Caco-2 (cell line): ENCODE measurements around the gene TIMMDC1. TPM values are rescaled to one million over a fixed set of nuclear protein-coding genes. Genes with fewer than 3 reads are reported as not detected.

ENCODE experiments used
- BruUV-seq: library from RNA; stranded (reverse); fragments of 400-500 nt; replicated peaks from 2 replicates; lab custom pipeline; 2021; lab: Mats Ljungman, UMichigan
- CTCF ChIA-PET: fragments of 300-600 bp; sonication (Branson Sonifier 250); formaldehyde crosslinking; loops from one replicate; lab custom pipeline; 2022; ENCODE audit warnings: antibody characterized with exemption; lab: Charles Lee
- POLR2A ChIA-PET: fragments of 300-600 bp; sonication (Branson Sonifier 250); formaldehyde crosslinking; loops from one replicate; lab custom pipeline; 2022; ENCODE audit warnings: antibody characterized with exemption; lab: Charles Lee
- DNase-seq, 2 experiments: peaks; one replicate each; pipeline versions ENCODE4 v3.0.0 to v3.0.0-alpha.2; 2020 to 2022
- H3K27me3 ChIP-seq: replicated peaks from 2 replicates; pipeline ENCODE4 v1.6.0; 2011; ENCODE audit warnings: low read length; ENCODE audit not compliant: control insufficient read depth, insufficient read depth
- H3K36me3 ChIP-seq: 2 replicates; pipeline ENCODE4 v1.5.1; 2011; ENCODE audit warnings: low read length; ENCODE audit not compliant: control insufficient read depth, insufficient read depth
- H3K4me1 ChIP-seq: fragments of 250-450 bp; sonication (Bioruptor Pico); 2 replicates; pipeline ENCODE4 v1.5.1; 2020; ENCODE audit warnings: mild to moderate bottlenecking
- H3K4me3 ChIP-seq: 2 replicates; pipeline ENCODE4 v1.5.1; 2011; ENCODE audit warnings: low read depth, mild to moderate bottlenecking, control low read depth, low read length
- H3K9me3 ChIP-seq: fragments of 250-450 bp; sonication (Bioruptor Pico); 2 replicates; pipeline ENCODE4 v1.5.1; 2020; ENCODE audit warnings: mild to moderate bottlenecking, moderate library complexity
- H3K27ac Mint-ChIP-seq: one replicate; pipeline ENCODE4 v1.8.0; 2022; ENCODE audit warnings: mixed read lengths; ENCODE audit not compliant: unreplicated experiment
- H3K27me3 Mint-ChIP-seq: one replicate; pipeline ENCODE4 v1.8.0; 2022; ENCODE audit warnings: mixed read lengths; ENCODE audit not compliant: insufficient read depth, unreplicated experiment
- H3K36me3 Mint-ChIP-seq: one replicate; pipeline ENCODE4 v1.8.0; 2022; ENCODE audit warnings: mild to moderate bottlenecking, mixed read lengths; ENCODE audit not compliant: insufficient read depth, unreplicated experiment
- H3K4me1 Mint-ChIP-seq: one replicate; pipeline ENCODE4 v1.8.0; 2022; ENCODE audit warnings: low read depth, mixed read lengths; ENCODE audit not compliant: unreplicated experiment
- H3K4me3 Mint-ChIP-seq: one replicate; pipeline ENCODE4 v1.8.0; 2022; ENCODE audit warnings: mild to moderate bottlenecking, moderate library complexity, mixed read lengths; ENCODE audit not compliant: unreplicated experiment
- H3K9me3 Mint-ChIP-seq: one replicate; pipeline ENCODE4 v1.8.0; 2022; ENCODE audit warnings: mixed read lengths; ENCODE audit not compliant: unreplicated experiment
- intact Hi-C: fragments of 100-400 bp; cut with micrococcal nuclease; formaldehyde crosslinking; loops from one replicate; pipeline ENCODE4 v1.10.0; 2022; ENCODE audit not compliant: unreplicated experiment
- total RNA-seq: library from RNA; stranded (reverse); gene quantifications from 2 replicates; pipeline ENCODE4 v1.2.3, GENCODE V29; 2022
- TF ChIP-seq, protein P1 (sequence below), 2 experiments: fragments of 200-600 bp in 1 of 2; IDR thresholded peaks; 1 replicate in 1 of 2; 2 replicates in 1 of 2; pipeline versions ENCODE4 v1.5.1 to v1.8.0; 2011 to 2022; ENCODE audit warnings: antibody characterized with exemption in 1 of 2, control low read depth in 1 of 2, inconsistent platforms in 1 of 2, low read depth in 1 of 2, low read length in 1 of 2, mild to moderate bottlenecking in 1 of 2, moderate library complexity in 1 of 2; ENCODE audit not compliant: insufficient read depth in 1 of 2, severe bottlenecking in 1 of 2, unreplicated experiment in 1 of 2

Gene TIMMDC1
- total RNA-seq, 1 experiment from 2014 or later = 66.7 TPM

DNA sequence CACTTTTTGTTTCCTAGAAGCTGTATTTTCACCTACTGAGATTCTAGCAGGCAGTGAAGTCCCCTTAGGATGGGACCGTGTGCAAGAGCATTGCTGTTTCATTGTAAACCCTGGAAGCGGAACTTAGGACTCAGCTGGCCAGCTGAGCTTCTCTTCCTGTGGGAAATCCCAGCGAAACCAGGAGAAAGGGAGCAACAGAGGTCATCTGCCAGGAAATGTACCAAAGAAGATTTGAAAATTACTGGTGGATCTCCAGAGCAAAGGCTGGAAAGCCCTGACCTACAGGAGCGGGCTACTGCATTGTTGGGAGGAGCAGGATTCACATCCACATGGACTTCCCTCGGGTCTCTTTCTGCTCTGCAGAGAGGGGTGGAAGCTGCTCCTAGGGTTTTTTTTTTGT, 73.3 kb downstream of the TIMMDC1 start:
- Mint-ChIP-seq H3K27ac (no peak overlapping the region), H3K9me3 (no peaks in the 10 kb centered on the region), H3K27me3 (peaks cover 4% of the 10 kb centered on the region), H3K4me3 (no peak overlapping the region), H3K36me3 (no peaks in the 10 kb centered on the region), H3K4me1 (no peaks in the 10 kb centered on the region)
- no peak for DNase-seq
- intact Hi-C loops = no loop called here
- Histone ChIP-seq H3K4me3 (no peak overlapping the region), H3K27me3 (no peaks in the 10 kb centered on the region), H3K4me1 (no peaks in the 10 kb centered on the region), H3K36me3 (no peaks in the 10 kb centered on the region), H3K9me3 (no peaks in the 10 kb centered on the region)
- ChIA-PET POLR2A (no interaction called here), CTCF (no interaction called here)
- TF ChIP-seq, protein P1, sequence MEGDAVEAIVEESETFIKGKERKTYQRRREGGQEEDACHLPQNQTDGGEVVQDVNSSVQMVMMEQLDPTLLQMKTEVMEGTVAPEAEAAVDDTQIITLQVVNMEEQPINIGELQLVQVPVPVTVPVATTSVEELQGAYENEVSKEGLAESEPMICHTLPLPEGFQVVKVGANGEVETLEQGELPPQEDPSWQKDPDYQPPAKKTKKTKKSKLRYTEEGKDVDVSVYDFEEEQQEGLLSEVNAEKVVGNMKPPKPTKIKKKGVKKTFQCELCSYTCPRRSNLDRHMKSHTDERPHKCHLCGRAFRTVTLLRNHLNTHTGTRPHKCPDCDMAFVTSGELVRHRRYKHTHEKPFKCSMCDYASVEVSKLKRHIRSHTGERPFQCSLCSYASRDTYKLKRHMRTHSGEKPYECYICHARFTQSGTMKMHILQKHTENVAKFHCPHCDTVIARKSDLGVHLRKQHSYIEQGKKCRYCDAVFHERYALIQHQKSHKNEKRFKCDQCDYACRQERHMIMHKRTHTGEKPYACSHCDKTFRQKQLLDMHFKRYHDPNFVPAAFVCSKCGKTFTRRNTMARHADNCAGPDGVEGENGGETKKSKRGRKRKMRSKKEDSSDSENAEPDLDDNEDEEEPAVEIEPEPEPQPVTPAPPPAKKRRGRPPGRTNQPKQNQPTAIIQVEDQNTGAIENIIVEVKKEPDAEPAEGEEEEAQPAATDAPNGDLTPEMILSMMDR (IDR thresholded peaks at IDR 0.05; ENCODE audit: insufficient read depth in 1 of 2, low read depth in 1 of 2, low read length in 1 of 2, severe bottlenecking in 1 of 2, unreplicated experiment in 1 of 2) = no peak
- BruUV-seq = no TSS peak

Other genes with a start within 250 kb of the TIMMDC1 start
- 0.25 and 0.49 TPM in 2 replicates for gene ARHGAP31, start 204.2 kb upstream of the TIMMDC1 start, total RNA-seq
- gene TMEM39A, start 34.9 kb upstream of the TIMMDC1 start, total RNA-seq = 50.7 and 52.1 TPM in 2 replicates
- 18.3 and 18.9 TPM in 2 replicates for gene POGLUT1, start 29.6 kb upstream of the TIMMDC1 start, total RNA-seq
- not detected in 2 replicates for gene CD80, start 61.1 kb downstream of the TIMMDC1 start, total RNA-seq
- 2.8 TPM in 2 replicates for gene ADPRH, start 80.9 kb downstream of the TIMMDC1 start, total RNA-seq
- 0.46 and 0.75 TPM in 2 replicates for gene PLA1A, start 99.3 kb downstream of the TIMMDC1 start, total RNA-seq
- gene POPDC2, start 162.0 kb downstream of the TIMMDC1 start, total RNA-seq = 0.77 and 1.4 TPM in 2 replicates
- gene COX17, start 178.9 kb downstream of the TIMMDC1 start, total RNA-seq = 43.6 and 44.9 TPM in 2 replicates
- gene CFAP91, start 204.5 kb downstream of the TIMMDC1 start, total RNA-seq = not detected in 2 replicates